HG03354 (cell line): Measurements from ENCODE around the gene MAPKAPK2.

Experiments
- ATAC-seq: cut with Tn5 transposase; IDR thresholded peaks from one replicate; pipeline ENCODE4 v1.9.1; 2021; ENCODE audit warnings: mild to moderate bottlenecking; ENCODE audit not compliant: unreplicated experiment, poor library complexity, severe bottlenecking

The MAPKAPK2 gene

DNA sequence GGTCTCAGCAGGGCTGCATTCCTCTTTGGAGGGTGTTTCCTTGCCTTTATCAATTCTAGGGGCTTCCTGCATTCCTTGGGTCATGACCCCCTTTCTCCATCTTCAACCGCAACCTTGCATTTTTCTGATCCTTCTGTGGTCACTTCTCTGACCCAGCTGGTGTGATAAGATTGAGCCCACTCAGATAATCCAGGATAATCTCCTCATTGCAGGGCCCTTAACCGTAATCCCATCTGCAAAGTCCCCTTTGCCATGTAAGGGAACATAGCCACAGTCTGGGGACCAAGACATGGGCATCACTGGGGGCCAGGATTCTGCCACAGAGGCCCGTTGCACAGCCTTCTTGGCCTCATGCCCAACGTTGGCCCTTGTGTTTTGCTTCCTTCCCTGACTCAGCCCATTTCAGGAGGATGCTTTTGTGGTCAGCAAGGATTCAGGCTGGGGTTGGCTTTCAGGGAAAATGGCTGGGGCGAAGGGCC is 50.9 kb downstream of the MAPKAPK2 start:
- no peak for ATAC-seq

DNA sequence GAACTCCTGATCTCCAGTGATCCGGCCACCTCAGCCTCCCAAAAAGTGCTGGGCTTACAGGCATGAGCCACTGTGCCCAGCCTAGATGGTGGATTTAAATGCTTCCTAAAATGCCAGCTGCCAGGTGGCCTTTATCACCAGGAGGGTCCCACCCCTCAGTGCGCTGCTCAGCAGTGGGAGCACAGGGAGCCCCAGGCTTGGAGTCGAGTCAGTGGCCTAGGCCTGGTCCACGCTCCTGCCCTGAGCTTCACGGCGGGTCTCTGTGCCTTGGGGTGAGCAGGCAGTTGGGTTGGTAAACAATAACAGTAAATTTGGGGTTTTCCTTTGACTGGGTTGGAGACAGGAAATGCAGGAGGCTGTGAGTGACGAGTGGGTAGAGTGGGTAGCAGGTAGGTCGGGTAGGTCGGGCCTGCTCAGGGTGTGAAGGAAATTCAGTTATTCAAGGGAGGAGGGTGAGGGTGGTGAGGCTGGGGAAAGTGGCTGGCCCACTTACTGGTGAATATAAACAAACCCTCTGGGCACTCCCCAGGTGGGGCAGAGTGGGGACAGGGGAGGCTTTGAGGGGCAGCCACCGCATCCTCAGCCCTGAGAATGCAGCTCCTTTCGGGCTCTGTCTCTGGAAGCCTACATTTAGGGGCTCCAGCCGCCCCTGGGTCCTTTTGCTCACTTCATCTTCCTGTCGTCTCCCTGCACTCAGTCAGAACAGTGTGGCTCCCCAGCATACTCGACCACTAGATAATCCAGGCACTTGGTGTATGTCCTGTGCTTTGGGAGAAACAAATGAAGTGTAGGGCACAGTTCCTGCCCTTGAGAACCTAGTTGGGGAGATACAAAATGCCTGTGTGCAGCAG is 52.4 kb downstream of the MAPKAPK2 start:
- ATAC-seq: no peak

DNA sequence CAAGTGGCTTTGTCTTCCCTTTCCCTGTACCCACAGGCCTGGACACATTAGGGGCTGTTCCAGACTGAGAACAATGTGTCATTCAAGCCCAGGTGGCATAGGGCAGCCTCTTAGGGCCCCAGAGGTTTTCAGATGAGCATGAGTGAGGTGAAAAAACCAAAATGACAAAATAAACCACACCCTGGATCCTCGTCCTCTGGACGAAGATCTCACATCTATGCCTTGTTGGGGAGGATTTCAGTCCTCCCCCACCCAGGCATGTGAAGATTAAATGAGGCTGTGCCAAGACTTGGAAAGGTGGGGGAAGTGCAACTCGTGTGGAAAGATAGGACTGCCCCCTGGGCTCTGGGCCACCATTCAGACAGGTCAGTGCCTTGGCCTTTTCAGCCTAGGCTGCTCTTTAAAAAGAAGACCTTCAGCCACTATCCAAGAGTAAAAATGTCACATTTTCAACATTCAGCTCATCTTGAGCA is 53.1 kb downstream of the MAPKAPK2 start:
- ATAC-seq: peak; percentile 15

DNA sequence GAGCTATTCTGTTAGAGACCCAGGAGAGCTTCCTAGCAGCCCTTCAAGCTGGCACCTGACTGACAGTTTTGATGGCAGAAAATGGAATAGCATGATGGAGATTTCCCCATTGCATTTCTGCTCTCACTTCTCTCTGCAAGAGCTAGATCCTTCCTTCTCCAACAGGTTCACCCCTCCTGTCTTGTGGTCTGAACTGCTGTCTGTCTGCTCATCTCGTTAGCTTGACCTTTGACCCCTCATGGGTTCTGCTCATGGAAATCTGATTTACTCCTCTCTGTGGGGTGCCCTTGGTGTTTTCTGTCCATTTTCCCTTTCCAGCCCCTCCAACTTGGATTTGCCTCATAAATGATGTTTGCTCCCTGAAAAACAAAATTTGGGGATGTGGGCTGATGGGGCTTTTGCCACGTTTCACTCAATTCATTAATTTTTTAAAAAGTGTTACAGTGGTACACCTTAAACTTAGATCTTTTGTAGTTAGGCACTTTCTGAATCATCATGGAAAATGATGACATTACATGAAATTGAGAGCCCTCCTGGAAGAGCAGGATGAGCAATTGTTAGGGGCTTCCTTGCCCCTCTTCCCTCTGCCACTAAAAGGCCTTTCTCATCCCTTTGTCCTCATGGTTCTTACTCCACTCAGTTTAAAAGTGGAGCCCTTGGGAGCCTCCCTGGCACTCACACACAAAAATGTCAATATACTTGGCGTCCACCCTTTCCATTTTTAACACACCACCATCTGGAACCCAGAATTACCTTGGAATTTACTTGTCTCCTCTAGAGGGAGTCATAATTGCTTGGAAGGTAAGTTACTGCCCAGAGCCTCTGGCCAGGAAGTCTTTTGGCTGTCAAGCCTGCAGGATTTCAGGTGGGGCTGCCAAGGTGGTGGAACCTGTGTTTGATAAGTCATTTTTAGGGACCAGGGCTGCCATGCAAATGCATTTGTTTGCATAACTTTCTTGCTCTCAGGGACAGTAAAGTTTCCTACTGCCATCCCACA is 54.0 kb downstream of the MAPKAPK2 start:
- no peak for ATAC-seq

DNA sequence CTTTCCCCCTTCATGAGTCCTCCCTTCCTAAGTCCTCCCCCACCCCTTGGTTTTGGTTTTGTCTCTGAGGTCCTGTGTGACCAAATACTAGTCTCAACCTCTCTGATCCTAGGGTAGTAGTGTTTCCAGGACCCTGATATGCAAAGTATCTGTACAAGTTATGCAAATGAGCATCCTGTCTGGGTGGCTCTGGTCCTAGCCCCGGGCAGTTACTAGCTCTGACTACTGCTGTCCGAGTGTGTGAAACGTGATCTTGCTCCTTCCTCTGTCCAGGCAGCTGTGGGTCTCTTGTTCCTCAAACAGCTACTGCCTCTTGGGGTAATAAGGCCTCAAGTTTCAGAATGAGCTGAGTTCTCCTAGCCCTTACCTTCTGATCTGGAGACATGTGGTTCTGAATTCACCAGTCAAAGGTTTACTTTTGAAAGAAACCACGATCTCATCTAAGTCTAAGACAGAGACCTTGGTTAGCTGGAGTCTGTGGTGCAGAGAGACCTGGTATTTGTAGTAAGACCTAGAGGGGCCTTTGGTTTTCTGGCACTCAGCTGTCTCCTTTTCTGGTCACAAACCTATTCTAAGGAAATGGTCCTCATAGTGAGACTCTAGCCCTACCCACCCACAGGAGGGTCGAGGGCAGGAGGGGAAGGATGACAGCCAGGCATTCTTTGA is 54.8 kb downstream of the MAPKAPK2 start:
- peak; percentile 82 for ATAC-seq

DNA sequence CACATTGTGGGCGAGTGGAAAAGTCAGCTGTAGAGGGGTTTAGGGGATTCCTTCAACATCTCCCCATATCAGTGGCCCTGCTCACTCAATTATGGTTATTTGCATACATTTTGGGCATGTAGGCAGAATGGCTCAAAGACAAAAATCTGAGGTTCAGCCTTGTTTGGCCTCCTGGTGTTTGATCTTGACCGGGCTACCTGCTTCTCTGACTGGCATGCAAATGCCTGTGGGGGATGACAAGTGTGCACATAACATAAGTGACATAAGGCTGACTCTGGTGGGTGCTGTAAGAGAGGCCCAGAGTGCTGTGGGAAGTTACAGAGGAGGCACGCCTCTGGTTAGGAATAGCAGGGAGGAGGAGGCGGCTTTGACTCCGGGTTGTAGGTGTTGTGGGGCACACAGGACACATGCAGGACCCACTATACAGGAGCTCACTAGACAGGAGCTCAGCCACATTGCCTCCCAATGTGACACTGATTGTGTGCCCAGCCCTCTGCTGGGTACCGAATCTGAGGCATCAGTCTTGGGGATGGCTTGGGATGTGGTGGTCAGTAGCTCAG is 56.5 kb downstream of the MAPKAPK2 start:
- ATAC-seq: no peak

DNA sequence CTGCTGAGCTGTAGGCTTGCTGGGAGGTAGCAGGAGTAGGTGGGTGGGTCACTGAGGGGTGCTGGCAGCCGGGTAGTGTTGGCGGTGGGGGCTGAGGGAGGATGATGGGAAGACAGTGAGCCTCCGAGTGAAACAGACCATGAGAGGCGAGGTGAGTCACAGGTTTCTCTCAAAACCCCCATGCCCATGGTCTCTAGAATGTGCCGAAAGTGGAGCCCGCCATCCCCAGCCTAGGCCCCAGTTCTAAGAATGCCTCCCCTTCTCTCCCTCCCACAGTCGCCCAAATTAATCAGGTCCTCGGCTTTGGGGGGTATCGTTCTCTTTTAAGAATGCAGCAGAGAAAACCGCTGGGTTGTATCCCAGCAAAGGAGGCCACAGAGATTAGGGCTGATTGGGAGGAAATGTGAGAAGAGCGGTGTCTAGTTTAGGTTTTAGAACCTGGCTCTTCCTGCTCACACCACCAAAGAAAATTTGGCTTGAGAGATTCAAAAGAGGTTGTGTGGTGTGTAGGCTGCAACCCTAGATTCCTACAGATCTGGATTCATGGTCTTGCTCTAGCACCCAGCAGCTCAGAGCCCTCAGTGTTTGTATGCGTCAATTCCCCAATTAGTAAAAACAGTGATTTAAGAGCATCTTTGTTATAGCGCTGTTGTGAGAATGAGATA is 58.1 kb downstream of the MAPKAPK2 start:
- no peak for ATAC-seq

DNA sequence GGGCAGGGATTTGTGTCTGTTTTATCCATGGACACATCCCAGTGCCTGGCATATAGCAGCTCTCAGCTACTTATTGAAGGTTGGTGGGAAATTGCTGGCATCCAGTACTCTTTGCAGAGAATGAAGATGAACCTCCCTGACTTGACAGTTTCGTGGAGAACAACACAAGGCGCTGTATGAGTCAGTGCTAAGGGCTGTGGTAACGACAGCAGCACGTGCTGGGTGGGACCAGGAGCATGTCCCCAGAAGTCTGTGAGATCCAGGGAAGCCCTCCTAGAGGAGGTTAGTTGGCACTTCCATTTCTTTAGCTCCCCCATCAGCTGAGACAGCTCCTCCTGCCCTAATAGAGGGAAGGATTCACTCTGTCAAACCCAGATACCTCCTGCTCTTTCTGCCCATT is 60.0 kb downstream of the MAPKAPK2 start:
- ATAC-seq: no peak

DNA sequence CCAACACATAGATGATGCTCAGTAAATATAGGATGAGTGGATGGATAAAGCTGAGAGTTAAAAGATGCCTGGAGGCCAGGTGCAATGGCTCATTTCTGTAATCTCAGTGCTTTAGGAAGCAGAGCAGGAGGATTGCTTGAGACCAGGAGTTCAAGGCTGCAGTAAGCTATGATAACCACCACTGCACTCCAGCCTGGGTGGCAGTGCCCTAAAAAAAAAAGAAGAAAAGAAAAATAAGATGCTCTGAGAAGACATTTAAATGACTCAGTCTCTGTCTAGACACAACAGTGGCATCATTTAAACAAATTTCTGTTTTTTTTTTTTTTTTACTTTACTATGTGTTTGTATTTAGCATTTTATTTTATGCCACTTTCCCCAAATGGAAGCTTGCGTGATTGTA is 60.6 kb downstream of the MAPKAPK2 start:
- ATAC-seq: no peak

DNA sequence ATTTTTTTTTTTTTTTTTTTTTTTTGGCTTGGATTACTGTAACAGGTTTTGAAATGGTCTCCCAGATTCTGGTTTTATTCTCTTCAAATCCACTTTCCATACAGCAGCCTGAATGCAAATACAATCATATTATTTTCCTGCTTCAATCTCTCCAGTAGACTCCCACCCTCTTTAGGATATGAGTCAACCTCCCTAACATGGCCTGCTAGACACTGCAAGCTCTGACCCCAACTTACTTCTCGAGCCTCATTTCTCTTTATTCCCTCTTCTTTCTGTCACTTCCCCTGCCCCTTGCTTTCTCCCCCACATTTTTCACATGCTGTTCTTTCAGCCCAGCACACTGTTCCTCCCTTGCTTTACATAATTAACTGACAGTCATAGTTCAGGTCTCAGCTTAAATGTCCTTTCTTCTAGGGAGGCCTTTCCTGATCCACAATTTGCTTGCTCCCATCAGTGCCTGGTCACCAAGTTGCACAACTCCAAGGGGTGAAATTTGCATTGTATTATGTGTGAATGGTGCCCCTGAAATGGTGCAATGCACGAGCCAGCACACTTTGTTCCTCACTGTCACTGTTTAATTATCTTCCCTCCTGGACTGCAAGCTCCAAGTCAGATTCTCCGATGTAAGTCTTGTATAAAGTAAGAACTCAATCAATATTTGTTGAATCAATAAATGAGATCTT is 63.8 kb downstream of the MAPKAPK2 start:
- no peak for ATAC-seq

DNA sequence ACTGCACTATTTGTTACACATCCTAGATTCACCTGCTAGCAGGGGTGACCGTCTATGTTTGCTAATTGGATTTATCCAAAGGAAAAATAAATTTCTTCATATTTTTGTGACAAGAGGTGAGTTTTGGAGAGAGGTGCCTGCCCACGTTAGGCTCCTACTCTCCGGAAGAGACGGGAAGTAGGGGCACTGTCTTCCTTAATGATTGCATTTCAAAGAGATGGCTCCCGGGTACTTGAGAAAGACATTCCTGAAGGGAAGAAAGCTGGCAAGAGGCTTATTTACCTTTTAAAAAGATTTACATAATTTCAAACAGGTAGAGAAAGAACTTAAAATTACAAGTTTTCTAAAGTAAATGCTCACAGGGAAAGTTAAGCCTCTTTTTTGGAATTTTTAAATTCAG is 67.2 kb downstream of the MAPKAPK2 start:
- ATAC-seq: no peak

DNA sequence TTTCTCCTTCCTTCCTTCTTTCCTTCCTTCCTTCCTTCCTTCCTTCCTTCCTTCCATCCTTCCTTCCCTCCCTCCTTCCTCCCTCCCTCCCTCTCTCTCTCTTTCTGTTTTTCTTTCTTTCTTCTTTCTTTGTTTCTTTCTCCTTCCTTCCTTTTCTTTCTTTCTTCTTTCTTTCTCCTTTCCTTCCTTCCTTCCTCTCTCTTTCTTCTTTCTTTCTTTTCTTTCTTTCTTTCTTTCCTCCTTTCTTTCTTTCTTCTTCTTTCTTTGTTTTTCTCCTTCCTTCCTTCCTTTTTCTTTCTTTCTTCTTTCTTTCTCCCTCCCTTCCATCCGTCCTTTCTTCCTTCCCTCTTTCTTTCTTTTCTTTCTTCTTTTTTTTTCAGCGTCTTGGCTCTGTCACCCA is 67.8 kb downstream of the MAPKAPK2 start:
- ATAC-seq: no peak

DNA sequence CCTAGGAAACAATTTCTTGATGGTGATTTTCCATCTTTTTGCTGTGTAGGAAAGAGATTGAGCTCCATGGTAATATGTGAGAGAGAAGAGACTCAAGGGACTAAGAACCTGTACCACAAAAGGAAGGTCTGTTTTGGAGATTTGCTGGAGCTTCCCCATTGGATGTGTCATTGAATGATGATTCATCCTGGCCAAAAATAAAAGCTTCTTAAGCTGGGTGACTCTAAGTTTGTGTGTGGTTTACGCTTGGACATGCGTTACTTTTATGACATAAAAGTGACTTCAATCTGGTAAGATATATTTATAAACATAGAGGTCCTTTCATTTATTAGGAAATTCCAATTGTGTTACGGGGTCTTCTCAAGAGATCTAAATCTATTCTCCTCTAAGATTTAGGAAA is 68.4 kb downstream of the MAPKAPK2 start:
- no peak for ATAC-seq

DNA sequence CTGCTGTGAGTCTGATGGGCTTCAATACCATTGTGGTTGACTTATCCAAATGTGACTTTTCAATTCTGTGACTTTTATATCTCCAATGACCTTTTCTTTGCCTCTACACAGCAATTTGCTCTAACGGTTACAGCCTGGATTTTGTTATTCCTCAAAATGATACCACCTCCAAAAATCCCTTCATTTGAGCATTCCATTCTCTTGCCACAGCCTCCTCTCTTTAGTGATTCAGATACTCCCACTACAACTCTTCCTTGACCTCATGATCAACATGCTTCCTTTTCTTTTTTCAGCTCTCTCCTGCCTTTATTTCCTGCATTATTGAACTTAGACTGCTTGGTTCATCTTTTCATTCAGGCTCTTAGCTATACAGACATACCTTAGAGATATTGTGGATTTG is 69.3 kb downstream of the MAPKAPK2 start:
- ATAC-seq: no peak

DNA sequence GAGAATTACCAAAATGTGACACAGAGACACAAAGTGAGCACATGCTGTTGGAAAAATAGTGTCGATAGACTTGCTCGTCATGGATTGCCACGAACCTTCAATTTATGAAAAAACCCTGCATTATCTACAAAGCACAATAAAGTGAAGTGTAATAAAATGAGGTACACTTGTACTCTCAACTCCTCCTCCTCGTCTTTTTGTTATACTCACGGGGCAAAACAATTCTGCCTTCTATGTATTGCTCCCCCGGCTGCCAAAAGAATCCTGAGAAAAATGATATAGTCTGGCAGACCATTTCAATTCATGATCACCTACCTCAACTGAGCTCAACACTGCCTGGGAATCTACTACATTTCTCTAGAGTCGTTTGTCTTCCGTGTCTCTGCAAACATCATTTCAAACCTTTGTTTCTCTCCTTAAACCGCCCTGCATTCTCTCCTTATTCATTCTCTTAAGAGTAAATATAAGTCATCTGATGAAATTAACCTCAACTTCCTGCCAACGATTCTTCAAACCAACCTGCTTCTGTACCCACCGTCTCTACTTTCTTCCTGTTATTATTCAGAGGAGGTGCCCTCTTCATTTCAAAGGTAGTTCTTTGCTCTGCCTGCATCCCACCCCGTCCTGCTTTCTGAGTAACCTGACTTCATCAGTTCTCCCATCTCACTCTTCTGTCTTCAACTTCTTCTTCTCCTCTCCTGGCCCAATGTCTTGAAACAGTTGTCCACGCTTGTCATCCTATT is 73.0 kb downstream of the MAPKAPK2 start:
- no peak for ATAC-seq

DNA sequence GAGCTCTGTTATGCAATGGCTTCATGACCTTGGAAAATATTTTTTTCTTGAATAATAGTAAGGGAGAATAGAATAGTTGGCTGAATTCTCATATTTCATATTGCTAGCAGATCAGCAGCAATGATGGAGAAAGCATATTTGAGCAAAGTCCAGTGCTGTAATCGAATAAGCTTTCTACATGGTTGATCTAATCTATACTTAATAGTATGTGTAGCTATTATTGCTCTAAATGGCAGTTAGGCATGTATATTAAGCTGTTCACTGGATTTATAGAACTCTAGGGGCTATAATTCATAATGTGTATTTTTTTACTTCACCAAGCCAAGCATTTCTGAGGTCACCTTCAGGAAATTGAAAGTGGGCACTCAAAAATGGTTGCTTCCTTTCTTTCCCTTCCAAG is 75.9 kb downstream of the MAPKAPK2 start:
- no peak for ATAC-seq

DNA sequence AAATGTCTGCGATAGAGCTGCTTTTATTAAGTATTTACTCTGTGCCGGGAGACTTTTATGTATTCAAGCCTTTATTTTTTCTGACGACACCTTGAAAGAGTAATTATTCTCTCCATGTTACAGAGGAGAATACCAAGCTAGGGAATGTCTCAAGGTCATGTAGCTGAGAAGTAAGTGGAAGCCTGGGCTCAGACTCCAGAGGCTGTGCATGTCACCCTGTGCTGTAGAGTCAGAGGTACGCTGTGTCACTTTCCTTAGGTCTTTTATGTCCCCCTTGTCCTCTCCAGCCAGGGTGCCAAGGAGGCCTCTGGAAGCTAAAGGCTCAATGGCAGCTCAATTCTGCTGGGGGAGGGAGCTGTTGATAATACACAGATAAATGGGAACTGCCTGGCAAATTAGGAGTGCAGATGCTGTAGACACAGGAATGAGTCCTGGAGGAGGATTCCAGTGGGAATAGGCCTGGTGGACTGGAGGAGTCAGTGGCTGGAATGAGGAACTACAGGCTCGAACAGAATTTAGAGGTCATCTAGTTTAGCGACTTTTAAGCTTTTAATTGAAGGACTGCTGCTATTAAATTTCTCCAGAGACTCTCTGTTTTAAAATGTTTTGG is 76.6 kb downstream of the MAPKAPK2 start:
- ATAC-seq: no peak
